GM23338 (cell line): Measurements from ENCODE around the gene FRY. TPM values are rescaled to one million over a fixed set of nuclear protein-coding genes. Genes with fewer than 3 reads are reported as not detected.

Experiments
- ATAC-seq: fragments of 200-7000 bp; cut with Tn5 transposase; 3 replicates; pipeline ENCODE4 v1.9.1; 2020
- DNase-seq: peaks from one replicate; pipeline ENCODE4 v3.0.0-alpha.2; 2015; ENCODE audit warnings: low spot score
- H2AFZ ChIP-seq: fragments of 200-600 bp; sonication (generic); 2 replicates; pipeline ENCODE4 v1.8.0; 2016; ENCODE audit warnings: antibody characterized with exemption, mild to moderate bottlenecking, moderate library complexity
- H3F3A ChIP-seq: fragments of 200-600 bp; sonication (generic); replicated peaks from 2 replicates; pipeline ENCODE4 v1.8.0; 2017; ENCODE audit warnings: antibody characterized with exemption, mixed run types, low read depth
- H3K27ac ChIP-seq: fragments of 200-600 bp; sonication (generic); 2 replicates; pipeline ENCODE4 v1.6.1; 2016; ENCODE audit warnings: low read depth
- H3K27me3 ChIP-seq: fragments of 200-600 bp; sonication (generic); 2 replicates; pipeline ENCODE4 v1.8.0; 2016; ENCODE audit warnings: mild to moderate bottlenecking, mixed run types, moderate library complexity; ENCODE audit not compliant: insufficient read depth
- H3K36me3 ChIP-seq: fragments of 200-600 bp; sonication (generic); 2 replicates; pipeline ENCODE4 v1.8.0; 2016; ENCODE audit warnings: mild to moderate bottlenecking; ENCODE audit not compliant: insufficient read depth
- H3K4me1 ChIP-seq: fragments of 200-600 bp; sonication (generic); 2 replicates; pipeline ENCODE4 v1.8.0; 2016; ENCODE audit warnings: mild to moderate bottlenecking, moderate library complexity; ENCODE audit not compliant: insufficient read depth
- H3K4me2 ChIP-seq: fragments of 200-600 bp; sonication (generic); 2 replicates; pipeline ENCODE4 v1.7.1; 2017; ENCODE audit warnings: mixed run types
- H3K4me3 ChIP-seq: fragments of 200-600 bp; sonication (generic); 2 replicates; pipeline ENCODE4 v1.6.1; 2016; ENCODE audit warnings: mixed run types
- H3K79me2 ChIP-seq: fragments of 200-600 bp; sonication (generic); replicated peaks from 2 replicates; pipeline ENCODE4 v1.8.0; 2017; ENCODE audit warnings: mild to moderate bottlenecking; ENCODE audit not compliant: insufficient read depth
- H3K9me2 ChIP-seq: fragments of 200-600 bp; sonication (generic); 2 replicates; pipeline ENCODE4 v1.8.0; 2017; ENCODE audit not compliant: insufficient read depth
- H4K20me1 ChIP-seq: fragments of 200-600 bp; sonication (generic); replicated peaks from 2 replicates; pipeline ENCODE4 v1.8.0; 2017; ENCODE audit warnings: mild to moderate bottlenecking; ENCODE audit not compliant: insufficient read depth
- H3K27ac Mint-ChIP-seq: 2 replicates; pipeline ENCODE4 v1.8.0; 2020; ENCODE audit warnings: inconsistent platforms, mild to moderate bottlenecking, moderate library complexity, mixed read lengths
- H3K27me3 Mint-ChIP-seq: 3 replicates; pipeline ENCODE4 v1.8.0; 2022; ENCODE audit warnings: low read depth, mild to moderate bottlenecking, moderate library complexity, mixed read lengths, inconsistent platforms; ENCODE audit not compliant: insufficient read depth, poor library complexity
- H3K36me3 Mint-ChIP-seq: 3 replicates; pipeline ENCODE4 v1.8.0; 2021; ENCODE audit warnings: low read depth, mild to moderate bottlenecking, inconsistent platforms, moderate library complexity, mixed read lengths
- H3K4me1 Mint-ChIP-seq: 3 replicates; pipeline ENCODE4 v1.8.0; 2020; ENCODE audit warnings: mild to moderate bottlenecking, inconsistent platforms, mixed read lengths
- H3K4me3 Mint-ChIP-seq: 3 replicates; pipeline ENCODE4 v1.8.0; 2021; ENCODE audit warnings: moderate library complexity, mild to moderate bottlenecking, inconsistent platforms, mixed read lengths
- H3K9me3 Mint-ChIP-seq: 3 replicates; pipeline ENCODE4 v1.8.0; 2020; ENCODE audit warnings: moderate library complexity, mild to moderate bottlenecking, inconsistent platforms, mixed read lengths
- CREB1 ChIP-seq: fragments of 250-450 bp; sonication (Bioruptor Pico); IDR thresholded peaks from 2 replicates; pipeline ENCODE4 v1.5.0; 2020; ENCODE audit warnings: low read depth, mild to moderate bottlenecking, moderate library complexity
- EZH2 ChIP-seq: fragments of 200-600 bp; sonication (generic); IDR thresholded peaks from one replicate; pipeline ENCODE4 v1.8.0; 2017; ENCODE audit warnings: antibody characterized with exemption, mild to moderate bottlenecking, low read depth; ENCODE audit not compliant: unreplicated experiment
- JUNB ChIP-seq: IDR thresholded peaks from one replicate; pipeline ENCODE4 v1.6.1; 2016; ENCODE audit warnings: antibody characterized with exemption; ENCODE audit not compliant: unreplicated experiment
- POLR2AphosphoS5 ChIP-seq: IDR thresholded peaks from 2 replicates; pipeline ENCODE4 v1.6.1; 2016; ENCODE audit warnings: antibody characterized with exemption, low read depth
- ZNF114 ChIP-seq: fragments of 250-450 bp; sonication (Bioruptor Pico); IDR thresholded peaks from 2 replicates; pipeline ENCODE4 v1.5.0; 2020; ENCODE audit warnings: mild to moderate bottlenecking, moderate library complexity
- ZNF331 ChIP-seq: fragments of 250-450 bp; sonication (Bioruptor Pico); IDR thresholded peaks from 2 replicates; pipeline ENCODE4 v1.5.0; 2020; ENCODE audit warnings: low read depth, mild to moderate bottlenecking, moderate library complexity
- polyA plus RNA-seq: library from polyadenylated mRNA; unstranded; fragments of >200 nt; fragmentation: Nextera tagmentation; extraction: Ambion mirVana; gene quantifications from 2 replicates; pipeline ENCODE4 v1.2.1, GENCODE V29; 2016
- total RNA-seq: library from RNA; depleted of rRNA; stranded (reverse); fragments of >200 nt; shearing (Covaris generic); gene quantifications from 2 replicates; pipeline ENCODE4 v1.2.3, GENCODE V29; 2014
- TF ChIP-seq, protein P1 (sequence below), 2 experiments: fragments of 200-600 bp in 1 of 2; sonication (generic) in 1 of 2; conservative IDR thresholded peaks; 2 replicates each; pipeline versions ENCODE4 v1.5.1 to v1.6.1; 2016 to 2017; ENCODE audit warnings: antibody characterized with exemption in 2 of 2, low read depth in 2 of 2, mild to moderate bottlenecking in 2 of 2, moderate library complexity in 1 of 2
- TF ChIP-seq, protein P2 (sequence below): IDR thresholded peaks from 2 replicates; pipeline ENCODE4 v1.6.1; 2016; ENCODE audit warnings: antibody characterized with exemption
- TF ChIP-seq, protein P3 (sequence below): fragments of 250-450 bp; sonication (Bioruptor Pico); IDR thresholded peaks from 2 replicates; pipeline ENCODE4 v1.5.0; 2020; ENCODE audit warnings: mild to moderate bottlenecking, moderate library complexity

FRY gene
- total and polyA plus RNA-seq, 2 experiments from 2014 or later, result 2.4 to 10.1 TPM

DNA sequence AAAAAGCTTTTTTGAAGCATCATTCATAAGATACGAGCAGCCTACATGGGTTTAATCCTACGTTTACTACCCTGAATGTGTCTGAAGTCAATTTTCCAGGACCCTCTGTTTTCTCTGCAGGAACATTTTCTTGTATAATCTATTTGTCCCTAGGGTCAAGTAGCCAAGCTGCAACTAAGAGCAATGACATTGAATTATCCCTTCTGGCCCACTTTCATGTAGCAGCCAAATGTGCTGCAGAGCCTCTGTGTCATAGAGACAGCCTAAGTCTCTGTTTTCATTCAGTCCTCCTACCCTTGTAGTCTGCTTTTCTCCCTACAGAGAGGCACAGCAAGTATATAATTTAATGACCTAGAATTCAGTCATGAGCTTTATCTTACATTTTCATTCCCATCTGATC is 201.5 kb downstream of the FRY start:
- TF ChIP-seq, protein P1, sequence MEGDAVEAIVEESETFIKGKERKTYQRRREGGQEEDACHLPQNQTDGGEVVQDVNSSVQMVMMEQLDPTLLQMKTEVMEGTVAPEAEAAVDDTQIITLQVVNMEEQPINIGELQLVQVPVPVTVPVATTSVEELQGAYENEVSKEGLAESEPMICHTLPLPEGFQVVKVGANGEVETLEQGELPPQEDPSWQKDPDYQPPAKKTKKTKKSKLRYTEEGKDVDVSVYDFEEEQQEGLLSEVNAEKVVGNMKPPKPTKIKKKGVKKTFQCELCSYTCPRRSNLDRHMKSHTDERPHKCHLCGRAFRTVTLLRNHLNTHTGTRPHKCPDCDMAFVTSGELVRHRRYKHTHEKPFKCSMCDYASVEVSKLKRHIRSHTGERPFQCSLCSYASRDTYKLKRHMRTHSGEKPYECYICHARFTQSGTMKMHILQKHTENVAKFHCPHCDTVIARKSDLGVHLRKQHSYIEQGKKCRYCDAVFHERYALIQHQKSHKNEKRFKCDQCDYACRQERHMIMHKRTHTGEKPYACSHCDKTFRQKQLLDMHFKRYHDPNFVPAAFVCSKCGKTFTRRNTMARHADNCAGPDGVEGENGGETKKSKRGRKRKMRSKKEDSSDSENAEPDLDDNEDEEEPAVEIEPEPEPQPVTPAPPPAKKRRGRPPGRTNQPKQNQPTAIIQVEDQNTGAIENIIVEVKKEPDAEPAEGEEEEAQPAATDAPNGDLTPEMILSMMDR (conservative IDR thresholded peaks at IDR 0.05; ENCODE audit: low read depth in 2 of 2), result no peak
- TF ChIP-seq ZNF331 (CRISPR knock-in tag) (no peak), ZNF114 (CRISPR knock-in tag) (no peak), CREB1 (no peak), EZH2 (no peak)
- TF ChIP-seq, protein P2, sequence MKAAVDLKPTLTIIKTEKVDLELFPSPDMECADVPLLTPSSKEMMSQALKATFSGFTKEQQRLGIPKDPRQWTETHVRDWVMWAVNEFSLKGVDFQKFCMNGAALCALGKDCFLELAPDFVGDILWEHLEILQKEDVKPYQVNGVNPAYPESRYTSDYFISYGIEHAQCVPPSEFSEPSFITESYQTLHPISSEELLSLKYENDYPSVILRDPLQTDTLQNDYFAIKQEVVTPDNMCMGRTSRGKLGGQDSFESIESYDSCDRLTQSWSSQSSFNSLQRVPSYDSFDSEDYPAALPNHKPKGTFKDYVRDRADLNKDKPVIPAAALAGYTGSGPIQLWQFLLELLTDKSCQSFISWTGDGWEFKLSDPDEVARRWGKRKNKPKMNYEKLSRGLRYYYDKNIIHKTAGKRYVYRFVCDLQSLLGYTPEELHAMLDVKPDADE, result no peak
- no peaks in the 10 kb centered on the region for H3K36me3 ChIP-seq
- Mint-ChIP-seq H3K36me3 (no peaks in the 10 kb centered on the region; the same call in 2 of the 3 replicates), H3K4me3 (no peak overlapping the region), H3K27ac (no peak overlapping the region; the same call in 1 of the 2 replicates), H3K4me1 (no peaks in the 10 kb centered on the region), H3K9me3 (no peaks in the 10 kb centered on the region), H3K27me3 (no peaks in the 10 kb centered on the region)
- no peaks in the 10 kb centered on the region for H3K9me2 ChIP-seq
- H2AFZ ChIP-seq, result no peak overlapping the region
- no peak overlapping the region for H3K4me3 ChIP-seq
- H4K20me1 ChIP-seq, result no peaks in the 10 kb centered on the region
- H3K79me2 ChIP-seq, result no peaks in the 10 kb centered on the region
- no peaks in the 10 kb centered on the region for H3K4me1 ChIP-seq
- DNase-seq (no peak), ATAC-seq (no peak)
- H3K27ac ChIP-seq, result no peak overlapping the region
- no peak overlapping the region for H3K4me2 ChIP-seq
- H3K27me3 ChIP-seq, result no peaks in the 10 kb centered on the region
- no peaks in the 10 kb centered on the region for H3F3A ChIP-seq

DNA sequence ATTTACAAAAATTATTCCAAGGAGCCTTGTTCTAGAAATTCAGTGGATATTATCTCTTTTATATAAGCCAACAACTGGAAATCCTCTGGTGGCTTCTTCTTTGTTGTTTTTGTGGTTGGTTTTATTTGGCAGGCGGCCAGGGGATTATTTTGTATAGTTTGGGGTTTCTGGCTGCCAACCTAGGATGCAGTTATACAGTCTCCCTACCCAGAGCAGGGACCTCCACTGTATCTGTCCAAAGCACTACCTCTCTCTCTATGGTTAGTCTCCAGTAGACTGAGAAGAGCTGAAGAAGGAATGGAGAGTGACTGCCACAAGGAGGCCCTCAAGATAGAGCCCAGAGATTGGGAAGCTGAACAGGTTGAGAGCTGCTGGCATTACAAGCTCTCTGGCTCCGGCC is 203.3 kb downstream of the FRY start:
- no peaks in the 10 kb centered on the region for H4K20me1 ChIP-seq
- no peak for DNase-seq
- no peaks in the 10 kb centered on the region for H3K4me1 Mint-ChIP-seq
- H2AFZ ChIP-seq, result no peak overlapping the region
- no peaks in the 10 kb centered on the region for H3F3A ChIP-seq
- H3K27me3 Mint-ChIP-seq, result no peaks in the 10 kb centered on the region
- H3K27me3 ChIP-seq, result no peaks in the 10 kb centered on the region
- H3K79me2 ChIP-seq, result no peaks in the 10 kb centered on the region
- H3K9me3 Mint-ChIP-seq, result no peaks in the 10 kb centered on the region
- H3K27ac Mint-ChIP-seq, result no peak overlapping the region
- H3K4me1 ChIP-seq, result no peaks in the 10 kb centered on the region
- no peak for ATAC-seq
- H3K4me3 Mint-ChIP-seq, result no peak overlapping the region
- no peak overlapping the region for H3K27ac ChIP-seq
- no peak overlapping the region for H3K4me3 ChIP-seq
- H3K4me2 ChIP-seq, result no peak overlapping the region
- no peaks in the 10 kb centered on the region; the same call in 2 of the 3 replicates for H3K36me3 Mint-ChIP-seq
- H3K9me2 ChIP-seq, result no peaks in the 10 kb centered on the region
- no peaks in the 10 kb centered on the region for H3K36me3 ChIP-seq
- TF ChIP-seq POLR2AphosphoS5, result no peak
- no peak for TF ChIP-seq ZNF331 (CRISPR knock-in tag)
- TF ChIP-seq, protein P1 (conservative IDR thresholded peaks at IDR 0.05; ENCODE audit: low read depth in 2 of 2), result no peak
- no peak for TF ChIP-seq JUNB
- TF ChIP-seq EZH2, result no peak
- TF ChIP-seq, protein P3, sequence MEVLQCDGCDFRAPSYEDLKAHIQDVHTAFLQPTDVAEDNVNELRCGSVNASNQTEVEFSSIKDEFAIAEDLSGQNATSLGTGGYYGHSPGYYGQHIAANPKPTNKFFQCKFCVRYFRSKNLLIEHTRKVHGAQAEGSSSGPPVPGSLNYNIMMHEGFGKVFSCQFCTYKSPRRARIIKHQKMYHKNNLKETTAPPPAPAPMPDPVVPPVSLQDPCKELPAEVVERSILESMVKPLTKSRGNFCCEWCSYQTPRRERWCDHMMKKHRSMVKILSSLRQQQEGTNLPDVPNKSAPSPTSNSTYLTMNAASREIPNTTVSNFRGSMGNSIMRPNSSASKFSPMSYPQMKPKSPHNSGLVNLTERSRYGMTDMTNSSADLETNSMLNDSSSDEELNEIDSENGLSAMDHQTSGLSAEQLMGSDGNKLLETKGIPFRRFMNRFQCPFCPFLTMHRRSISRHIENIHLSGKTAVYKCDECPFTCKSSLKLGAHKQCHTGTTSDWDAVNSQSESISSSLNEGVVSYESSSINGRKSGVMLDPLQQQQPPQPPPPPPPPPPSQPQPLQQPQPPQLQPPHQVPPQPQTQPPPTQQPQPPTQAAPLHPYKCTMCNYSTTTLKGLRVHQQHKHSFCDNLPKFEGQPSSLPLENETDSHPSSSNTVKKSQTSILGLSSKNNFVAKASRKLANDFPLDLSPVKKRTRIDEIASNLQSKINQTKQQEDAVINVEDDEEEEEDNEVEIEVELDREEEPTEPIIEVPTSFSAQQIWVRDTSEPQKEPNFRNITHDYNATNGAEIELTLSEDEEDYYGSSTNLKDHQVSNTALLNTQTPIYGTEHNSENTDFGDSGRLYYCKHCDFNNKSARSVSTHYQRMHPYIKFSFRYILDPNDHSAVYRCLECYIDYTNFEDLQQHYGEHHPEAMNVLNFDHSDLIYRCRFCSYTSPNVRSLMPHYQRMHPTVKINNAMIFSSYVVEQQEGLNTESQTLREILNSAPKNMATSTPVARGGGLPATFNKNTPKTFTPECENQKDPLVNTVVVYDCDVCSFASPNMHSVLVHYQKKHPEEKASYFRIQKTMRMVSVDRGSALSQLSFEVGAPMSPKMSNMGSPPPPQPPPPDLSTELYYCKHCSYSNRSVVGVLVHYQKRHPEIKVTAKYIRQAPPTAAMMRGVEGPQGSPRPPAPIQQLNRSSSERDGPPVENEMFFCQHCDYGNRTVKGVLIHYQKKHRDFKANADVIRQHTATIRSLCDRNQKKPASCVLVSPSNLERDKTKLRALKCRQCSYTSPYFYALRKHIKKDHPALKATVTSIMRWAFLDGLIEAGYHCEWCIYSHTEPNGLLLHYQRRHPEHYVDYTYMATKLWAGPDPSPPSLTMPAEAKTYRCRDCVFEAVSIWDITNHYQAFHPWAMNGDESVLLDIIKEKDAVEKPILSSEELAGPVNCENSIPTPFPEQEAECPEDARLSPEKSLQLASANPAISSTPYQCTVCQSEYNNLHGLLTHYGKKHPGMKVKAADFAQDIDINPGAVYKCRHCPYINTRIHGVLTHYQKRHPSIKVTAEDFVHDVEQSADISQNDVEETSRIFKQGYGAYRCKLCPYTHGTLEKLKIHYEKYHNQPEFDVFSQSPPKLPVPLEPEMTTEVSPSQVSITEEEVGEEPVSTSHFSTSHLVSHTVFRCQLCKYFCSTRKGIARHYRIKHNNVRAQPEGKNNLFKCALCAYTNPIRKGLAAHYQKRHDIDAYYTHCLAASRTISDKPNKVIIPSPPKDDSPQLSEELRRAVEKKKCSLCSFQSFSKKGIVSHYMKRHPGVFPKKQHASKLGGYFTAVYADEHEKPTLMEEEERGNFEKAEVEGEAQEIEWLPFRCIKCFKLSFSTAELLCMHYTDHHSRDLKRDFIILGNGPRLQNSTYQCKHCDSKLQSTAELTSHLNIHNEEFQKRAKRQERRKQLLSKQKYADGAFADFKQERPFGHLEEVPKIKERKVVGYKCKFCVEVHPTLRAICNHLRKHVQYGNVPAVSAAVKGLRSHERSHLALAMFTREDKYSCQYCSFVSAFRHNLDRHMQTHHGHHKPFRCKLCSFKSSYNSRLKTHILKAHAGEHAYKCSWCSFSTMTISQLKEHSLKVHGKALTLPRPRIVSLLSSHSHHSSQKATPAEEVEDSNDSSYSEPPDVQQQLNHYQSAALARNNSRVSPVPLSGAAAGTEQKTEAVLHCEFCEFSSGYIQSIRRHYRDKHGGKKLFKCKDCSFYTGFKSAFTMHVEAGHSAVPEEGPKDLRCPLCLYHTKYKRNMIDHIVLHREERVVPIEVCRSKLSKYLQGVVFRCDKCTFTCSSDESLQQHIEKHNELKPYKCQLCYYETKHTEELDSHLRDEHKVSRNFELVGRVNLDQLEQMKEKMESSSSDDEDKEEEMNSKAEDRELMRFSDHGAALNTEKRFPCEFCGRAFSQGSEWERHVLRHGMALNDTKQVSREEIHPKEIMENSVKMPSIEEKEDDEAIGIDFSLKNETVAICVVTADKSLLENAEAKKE (CRISPR knock-in tag), result no peak
- TF ChIP-seq, protein P2, result no peak
